AG04450 (cell line): ENCODE results near the gene IQCH. TPM values are rescaled to one million over a fixed set of nuclear protein-coding genes. Genes with fewer than 3 reads are reported as not detected.

ENCODE experiments used
- CTCF ChIA-PET: fragments of 300-600, 350-600 bp; formaldehyde crosslinking; extraction: SDS; loops from one replicate; lab custom pipeline; 2022; ENCODE audit warnings: antibody characterized with exemption, inconsistent platforms; lab: Charles Lee
- POLR2A ChIA-PET: fragments of 350-600 bp; formaldehyde crosslinking; extraction: SDS; loops from one replicate; lab custom pipeline; 2021; ENCODE audit warnings: antibody characterized with exemption, inconsistent platforms; lab: Yijun Ruan, JAX
- DNase-seq: peaks from one replicate; pipeline ENCODE4 v3.0.0-alpha.2; 2011; ENCODE audit warnings: low read depth, low spot score
- H3K27ac ChIP-seq: one replicate; pipeline ENCODE4 v1.5.1; 2012; ENCODE audit warnings: low read depth, low read length, control low read depth
- H3K27me3 ChIP-seq: one replicate; pipeline ENCODE4 v1.6.0; 2012; ENCODE audit warnings: low read length; ENCODE audit not compliant: control insufficient read depth, insufficient read depth
- H3K4me3 ChIP-seq: 2 replicates; pipeline ENCODE4 v1.5.1; 2011; ENCODE audit warnings: mild to moderate bottlenecking, low read depth, low read length, control low read depth
- H3K9me3 ChIP-seq: 2 replicates; pipeline ENCODE4 v1.5.1; 2012; ENCODE audit warnings: low read length; ENCODE audit not compliant: control insufficient read depth, insufficient read depth
- CTCF ChIP-seq: IDR thresholded peaks from 2 replicates; pipeline ENCODE4 v1.5.1; 2011; ENCODE audit warnings: low read depth, low read length, control low read depth, inconsistent platforms
- polyA plus RNA-seq: library from polyadenylated mRNA; depleted of rRNA; stranded (reverse); fragments of >200 nt; gene quantifications from 2 replicates; pipeline ENCODE4 v1.2.3, GENCODE V29; 2011

Gene IQCH
- polyA plus RNA-seq, 1 experiment, result 0.95 TPM

GRCh38 chr15:67462875-67463274 lies 208.3 kb downstream of the IQCH start:
- no peak for TF ChIP-seq CTCF
- ChIA-PET POLR2A (interaction anchor here (0.5 to 0.7 kb wide), 2 partner anchors 16 to 23 kb away, joined by 3 to 4 read pairs; no protein-coding TSS in a partner anchor), CTCF (interaction anchor here (0.8 to 1.4 kb wide), 2 partner anchors 29 to 373 kb away, joined by 3 read pairs; no protein-coding TSS in a partner anchor)
- Histone ChIP-seq H3K27ac (no peak overlapping the region), H3K27me3 (peaks cover 17% of the 10 kb centered on the region), H3K4me3 (no peak overlapping the region), H3K9me3 (no peaks in the 10 kb centered on the region)
- DNase-seq, result no peak

- POLR2A ChIA-PET, result no interaction called here
These were observed 208.9 kb downstream of the IQCH start for GRCh38 chr15:67463488-67463887.

GRCh38 chr15:67465196-67465952 lies 210.8 kb downstream of the IQCH start:
- H3K27ac ChIP-seq, result no peak overlapping the region
- ChIA-PET POLR2A (no interaction called here), CTCF (interaction anchor here (4.0 kb wide), 1 partner anchor 8 kb away, joined by 23 read pairs; no protein-coding TSS in a partner anchor)
- H3K27me3 ChIP-seq, result peaks cover 12% of the 10 kb centered on the region
- no peak for TF ChIP-seq CTCF
- no peak overlapping the region for H3K4me3 ChIP-seq
- H3K9me3 ChIP-seq, result no peaks in the 10 kb centered on the region
- no peak for DNase-seq

More at GRCh38 chr15:67463488-67463887, 208.9 kb downstream of the IQCH start:
- DNase-seq, result no peak
- CTCF ChIA-PET, result interaction anchor here (1.4 kb wide), 1 partner anchor 30 kb away, joined by 3 read pairs; no protein-coding TSS in a partner anchor
- Histone ChIP-seq H3K27ac (no peak overlapping the region), H3K9me3 (no peaks in the 10 kb centered on the region), H3K27me3 (peaks cover 17% of the 10 kb centered on the region), H3K4me3 (no peak overlapping the region)
- no peak for TF ChIP-seq CTCF

DNA sequence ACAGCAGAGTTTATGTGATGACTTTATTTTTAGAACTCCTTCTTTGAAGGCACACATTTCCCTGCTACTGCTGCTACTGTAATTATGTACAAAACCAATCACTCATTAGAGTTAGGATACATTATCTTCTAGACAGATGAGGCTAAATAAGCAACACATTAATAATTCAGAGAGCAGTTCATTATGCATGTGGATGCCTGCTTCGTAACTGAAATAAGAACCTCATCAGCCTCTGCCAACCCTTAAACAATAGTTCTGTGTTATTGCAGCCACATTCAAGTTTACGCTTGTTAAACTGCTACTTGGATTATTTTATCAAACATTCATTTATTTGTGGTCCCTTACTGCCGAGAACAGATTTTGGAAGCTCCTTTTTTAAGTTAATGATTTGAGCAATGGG lies 213.8 kb downstream of the IQCH start:
- no peak for TF ChIP-seq CTCF
- ChIA-PET POLR2A (no interaction called here), CTCF (interaction anchor here (4.0 kb wide), 1 partner anchor 11 kb away, joined by 23 read pairs; no protein-coding TSS in a partner anchor)
- Histone ChIP-seq H3K27ac (no peak overlapping the region), H3K9me3 (no peaks in the 10 kb centered on the region), H3K27me3 (peaks cover 8% of the 10 kb centered on the region), H3K4me3 (no peak overlapping the region)
- no peak for DNase-seq

DNA sequence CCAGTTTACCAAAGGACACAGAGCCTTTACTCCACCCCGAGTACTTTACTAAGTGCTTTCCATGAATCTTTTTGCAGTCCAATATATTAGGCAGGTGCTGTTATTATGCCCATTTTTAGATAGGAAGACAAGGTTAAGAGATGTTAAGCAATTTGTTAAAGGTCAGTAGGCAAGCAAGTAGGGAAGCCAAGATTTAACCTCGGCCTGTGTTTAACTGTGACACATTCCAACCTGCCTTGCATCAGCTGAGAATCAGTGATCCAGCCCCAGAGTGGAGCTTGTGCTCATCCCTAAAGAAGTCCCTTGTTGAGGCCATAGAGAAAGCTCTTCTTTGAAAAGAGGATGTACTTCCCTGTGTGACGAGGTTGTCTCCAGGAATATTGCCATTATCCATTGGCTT lies 215.1 kb downstream of the IQCH start:
- no peak overlapping the region for H3K27ac ChIP-seq
- TF ChIP-seq CTCF, result no peak
- peaks cover 8% of the 10 kb centered on the region for H3K27me3 ChIP-seq
- H3K4me3 ChIP-seq, result no peak overlapping the region
- ChIA-PET POLR2A (no interaction called here), CTCF (no interaction called here)
- no peak for DNase-seq
- no peaks in the 10 kb centered on the region for H3K9me3 ChIP-seq
